ENCODE measurements around the gene SLC66A3. TPM values are rescaled to one million over a fixed set of nuclear protein-coding genes. Genes with fewer than 3 reads are reported as not detected.

SLC66A3 gene
- total RNA-seq, 1 donor from 2014 or later: 59.7 TPM

GRCh38 chr2:11208083-11208482 is 52.8 kb downstream of the SLC66A3 start:
- Histone ChIP-seq H3K27ac (no peak overlapping the region), H3K27me3 (no peaks in the 10 kb centered on the region), H3K9me3 (no peaks in the 10 kb centered on the region), H3K4me3 (no peak overlapping the region), H3K36me3 (peaks cover 0 to 24% of the 10 kb centered on the region in 2 donors), H3K4me1 (no peaks in the 10 kb centered on the region)
- TF ChIP-seq POLR2AphosphoS5 (IDR thresholded peaks at IDR 0.05; ENCODE audit: insufficient read depth in 1 of 2, low read depth in 1 of 2) (no peak), CTCF (IDR thresholded peaks at IDR 0.05) (no peak), POLR2A (IDR thresholded peaks at IDR 0.05) (no peak)
- intact Hi-C loops (cut with DNase I): no loop called here
- DNase-seq (ENCODE audit: extremely low spot score in 2 of 2): no peak

DNA sequence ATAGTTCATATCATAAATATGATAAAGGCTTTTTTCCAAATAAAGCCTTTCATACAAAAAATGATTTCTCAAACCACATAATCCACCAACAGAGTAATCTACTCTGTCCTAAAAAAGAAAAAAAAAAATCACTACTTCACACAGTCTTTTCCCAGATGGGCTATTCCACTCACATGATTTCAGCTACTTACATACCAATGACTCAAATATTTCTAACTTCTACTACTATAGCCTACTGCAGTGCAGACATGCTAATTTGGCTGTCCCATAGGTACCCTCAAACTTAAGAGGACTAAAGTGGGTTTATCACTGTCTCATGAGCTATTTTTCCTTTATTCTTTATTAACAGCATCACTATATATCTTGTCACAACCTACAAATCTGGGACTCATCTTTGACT is 57.4 kb downstream of the SLC66A3 start:
- intact Hi-C loops (cut with DNase I): no loop called here

GRCh38 chr2:11213090-11213638 is 57.9 kb downstream of the SLC66A3 start:
- Histone ChIP-seq H3K27ac (no peak overlapping the region), H3K27me3 (no peaks in the 10 kb centered on the region), H3K9me3 (no peaks in the 10 kb centered on the region), H3K4me3 (no peak overlapping the region), H3K36me3 (peaks cover 0 to 35% of the 10 kb centered on the region in 2 donors), H3K4me1 (no peaks in the 10 kb centered on the region)
- TF ChIP-seq CTCF (IDR thresholded peaks at IDR 0.05) (no peak), POLR2A (IDR thresholded peaks at IDR 0.05) (no peak), POLR2AphosphoS5 (IDR thresholded peaks at IDR 0.05; ENCODE audit: insufficient read depth in 1 of 2, low read depth in 1 of 2) (no peak)
- intact Hi-C loops (cut with DNase I): no loop called here
- DNase-seq (ENCODE audit: extremely low spot score in 2 of 2): no peak

More for the DNA sequence above, 57.4 kb downstream of the SLC66A3 start:
- H3K27me3 ChIP-seq: no peaks in the 10 kb centered on the region
- DNase-seq (ENCODE audit: extremely low spot score in 2 of 2): no peak
- no peak for TF ChIP-seq CTCF (IDR thresholded peaks at IDR 0.05)
- H3K9me3 ChIP-seq: no peaks in the 10 kb centered on the region
- H3K4me3 ChIP-seq: no peak overlapping the region
- no peak overlapping the region for H3K27ac ChIP-seq
- peaks cover 0 to 34% of the 10 kb centered on the region in 2 donors for H3K36me3 ChIP-seq
- H3K4me1 ChIP-seq: no peaks in the 10 kb centered on the region

GRCh38 chr2:11213975-11214374 is 58.7 kb downstream of the SLC66A3 start:
- DNase-seq (ENCODE audit: extremely low spot score in 2 of 2): no peak
- no peaks in the 10 kb centered on the region for H3K4me1 ChIP-seq
- no peaks in the 10 kb centered on the region for H3K27me3 ChIP-seq
- intact Hi-C loops (cut with DNase I): no loop called here
- H3K9me3 ChIP-seq: no peaks in the 10 kb centered on the region
- peaks cover 0 to 35% of the 10 kb centered on the region in 2 donors for H3K36me3 ChIP-seq
- H3K27ac ChIP-seq: no peak overlapping the region
- H3K4me3 ChIP-seq: no peak overlapping the region
- no peak for TF ChIP-seq POLR2A (IDR thresholded peaks at IDR 0.05)
- TF ChIP-seq POLR2AphosphoS5 (IDR thresholded peaks at IDR 0.05; ENCODE audit: insufficient read depth in 1 of 2, low read depth in 1 of 2): no peak
- no peak for TF ChIP-seq CTCF (IDR thresholded peaks at IDR 0.05)

- no peak for DNase-seq (ENCODE audit: extremely low spot score in 2 of 2)
- no peaks in the 10 kb centered on the region for H3K9me3 ChIP-seq
- H3K27me3 ChIP-seq: no peaks in the 10 kb centered on the region
- no peaks in the 10 kb centered on the region for H3K4me1 ChIP-seq
- TF ChIP-seq POLR2A (IDR thresholded peaks at IDR 0.05): no peak
- H3K27ac ChIP-seq: no peak overlapping the region
- H3K36me3 ChIP-seq: peaks cover 0 to 35% of the 10 kb centered on the region in 2 donors
- intact Hi-C loops (cut with DNase I): no loop called here
- H3K4me3 ChIP-seq: no peak overlapping the region
These were observed 59.5 kb downstream of the SLC66A3 start for GRCh38 chr2:11214770-11215169.
